Erythroblast (primary cell): ENCODE data around the gene FOXD4L1.
"Not testable (repeated sequence)": the region's sequence is repeated elsewhere in the genome, so short reads cannot be mapped to it uniquely, and the experiment has no call there.

ENCODE experiments used
- GATA1 ChIP-seq: IDR thresholded peaks from 2 replicates; pipeline ENCODE4 v1.6.1; 2011; ENCODE audit warnings: low read depth, mild to moderate bottlenecking, control low read depth, low read length, moderate library complexity
- POLR2A ChIP-seq: IDR thresholded peaks from 2 replicates; pipeline ENCODE4 v1.6.1; 2011; ENCODE audit warnings: mild to moderate bottlenecking, low read length

GRCh38 chr2:113527350-113528045, 29.0 kb downstream of the FOXD4L1 start:
- not testable (repeated sequence) for TF ChIP-seq POLR2A, GATA1
